H9 (cell line): ENCODE measurements around the gene LTB4R2. TPM values are rescaled to one million over a fixed set of nuclear protein-coding genes. Genes with fewer than 3 reads are reported as not detected.

Source experiments
- DNase-seq: peaks from one replicate; pipeline ENCODE4 v3.0.0-alpha.2; 2017
- H2AFZ ChIP-seq: one replicate; pipeline ENCODE4 v1.6.1; 2013; ENCODE audit warnings: mild to moderate bottlenecking, low read length, control low read depth, moderate library complexity
- H2AK5ac ChIP-seq: 2 replicates; pipeline ENCODE4 v1.6.1; 2013; ENCODE audit warnings: low read length, control low read depth, mixed read lengths; ENCODE audit not compliant: insufficient read length
- H2BK120ac ChIP-seq: one replicate; pipeline ENCODE4 v1.6.1; 2013; ENCODE audit warnings: low read depth, mild to moderate bottlenecking, low read length, control low read depth, inconsistent platforms; ENCODE audit not compliant: poor library complexity, severe bottlenecking
- H2BK12ac ChIP-seq: 2 replicates; pipeline ENCODE4 v1.6.1; 2013; ENCODE audit warnings: low read length, control low read depth, mixed read lengths, low read depth; ENCODE audit not compliant: insufficient read length
- H2BK15ac ChIP-seq: 2 replicates; pipeline ENCODE4 v1.6.1; 2013; ENCODE audit warnings: low read depth, low read length, control low read depth
- H2BK20ac ChIP-seq: one replicate; pipeline ENCODE4 v1.6.1; 2013; ENCODE audit warnings: low read depth, mild to moderate bottlenecking, low read length, control low read depth, inconsistent platforms; ENCODE audit not compliant: poor library complexity, severe bottlenecking
- H2BK5ac ChIP-seq: 2 replicates; pipeline ENCODE4 v1.6.1; 2013; ENCODE audit warnings: low read length, control low read depth, mixed read lengths; ENCODE audit not compliant: insufficient read length
- H3K14ac ChIP-seq: 2 replicates; pipeline ENCODE4 v1.6.1; 2013; ENCODE audit warnings: low read length, control low read depth; ENCODE audit not compliant: insufficient read depth
- H3K18ac ChIP-seq: 2 replicates; pipeline ENCODE4 v1.6.1; 2013; ENCODE audit warnings: low read depth, mild to moderate bottlenecking, mixed read lengths, low read length, control low read depth; ENCODE audit not compliant: insufficient read length
- H3K23ac ChIP-seq: 2 replicates; pipeline ENCODE4 v1.6.1; 2013; ENCODE audit warnings: low read length, control low read depth, mixed read lengths, low read depth; ENCODE audit not compliant: insufficient read length
- H3K23me2 ChIP-seq: 2 replicates; pipeline ENCODE4 v1.6.1; 2013; ENCODE audit warnings: low read depth, mild to moderate bottlenecking, mixed read lengths, low read length, control low read depth; ENCODE audit not compliant: insufficient read length, poor library complexity, severe bottlenecking
- H3K27ac ChIP-seq: 2 replicates; pipeline ENCODE4 v1.5.1; 2013; ENCODE audit warnings: low read length, control low read depth, mixed read lengths, low read depth; ENCODE audit not compliant: insufficient read length
- H3K27me3 ChIP-seq: 2 replicates; pipeline ENCODE4 v1.6.1; 2013; ENCODE audit warnings: low read length, control low read depth, inconsistent platforms; ENCODE audit not compliant: insufficient read depth
- H3K4ac ChIP-seq: 2 replicates; pipeline ENCODE4 v1.6.1; 2013; ENCODE audit warnings: low read depth, mild to moderate bottlenecking, control low read depth, inconsistent platforms, low read length, moderate library complexity
- H3K4me1 ChIP-seq: 2 replicates; pipeline ENCODE4 v1.6.1; 2013; ENCODE audit warnings: low read length, control low read depth, inconsistent platforms; ENCODE audit not compliant: insufficient read depth
- H3K4me2 ChIP-seq: 2 replicates; pipeline ENCODE4 v1.6.1; 2013; ENCODE audit warnings: low read length, control low read depth, mixed read lengths; ENCODE audit not compliant: insufficient read length, insufficient read depth
- H3K56ac ChIP-seq: 2 replicates; pipeline ENCODE4 v1.6.1; 2013; ENCODE audit warnings: low read depth, mild to moderate bottlenecking, mixed read lengths, low read length, control low read depth; ENCODE audit not compliant: insufficient read length
- H3K79me1 ChIP-seq: 2 replicates; pipeline ENCODE4 v1.6.1; 2013; ENCODE audit warnings: low read depth, mild to moderate bottlenecking, moderate library complexity, low read length, control low read depth, inconsistent platforms; ENCODE audit not compliant: insufficient read depth, poor library complexity, severe bottlenecking
- H3K79me2 ChIP-seq: 2 replicates; pipeline ENCODE4 v1.6.1; 2013; ENCODE audit warnings: low read length, control low read depth, inconsistent platforms; ENCODE audit not compliant: insufficient read depth
- H3K9ac ChIP-seq: 2 replicates; pipeline ENCODE4 v1.6.1; 2013; ENCODE audit warnings: low read length, control low read depth, mixed read lengths; ENCODE audit not compliant: insufficient read length; ENCODE audit errors: extremely low read depth
- H3K9me3 ChIP-seq: one replicate; pipeline ENCODE4 v1.6.1; 2013; ENCODE audit warnings: low read depth, low read length, inconsistent platforms; ENCODE audit not compliant: control insufficient read depth
- H3T11ph ChIP-seq: one replicate; pipeline ENCODE4 v1.6.1; 2013; ENCODE audit warnings: mild to moderate bottlenecking, low read length, control low read depth, inconsistent platforms
- H4K20me1 ChIP-seq: one replicate; pipeline ENCODE4 v1.6.1; 2013; ENCODE audit not compliant: control insufficient read depth, insufficient read length, insufficient read depth
- H4K5ac ChIP-seq: 2 replicates; pipeline ENCODE4 v1.6.1; 2013; ENCODE audit warnings: low read depth, mild to moderate bottlenecking, mixed read lengths, low read length, control low read depth; ENCODE audit not compliant: insufficient read length
- H4K8ac ChIP-seq: replicated peaks from 2 replicates; pipeline ENCODE4 v1.6.1; 2013; ENCODE audit warnings: low read length, control low read depth, mixed read lengths, low read depth; ENCODE audit not compliant: insufficient read length
- H4K91ac ChIP-seq: 2 replicates; pipeline ENCODE4 v1.6.1; 2013; ENCODE audit warnings: low read depth, mild to moderate bottlenecking, moderate library complexity, mixed read lengths, low read length, control low read depth; ENCODE audit not compliant: insufficient read length
- H3K27ac Mint-ChIP-seq, 3 experiments: 2 replicates in 2 of 3; 3 replicates in 1 of 3; pipeline ENCODE4 v1.8.0; 2020 to 2021; ENCODE audit warnings: mixed read lengths in 3 of 3, mild to moderate bottlenecking in 1 of 3, moderate library complexity in 1 of 3
- H3K27me3 Mint-ChIP-seq: 2 replicates; pipeline ENCODE4 v1.8.0; 2021; ENCODE audit warnings: low read depth, mild to moderate bottlenecking, moderate library complexity, mixed read lengths
- H3K36me3 Mint-ChIP-seq, 3 experiments: 2 replicates in 2 of 3; 3 replicates in 1 of 3; pipeline ENCODE4 v1.8.0; 2020 to 2021; ENCODE audit warnings: low read depth in 3 of 3, mixed read lengths in 3 of 3; ENCODE audit not compliant: insufficient read depth in 1 of 3
- H3K4me1 Mint-ChIP-seq, 2 experiments: 2 replicates each; pipeline ENCODE4 v1.8.0; 2020; ENCODE audit warnings: mixed read lengths in 2 of 2
- H3K4me3 Mint-ChIP-seq, 2 experiments: 2 replicates in 1 of 2; 3 replicates in 1 of 2; pipeline ENCODE4 v1.8.0; 2020 to 2021; ENCODE audit warnings: mild to moderate bottlenecking in 2 of 2, mixed read lengths in 2 of 2, moderate library complexity in 1 of 2
- H3K9me3 Mint-ChIP-seq, 2 experiments: 2 replicates in 1 of 2; 3 replicates in 1 of 2; pipeline ENCODE4 v1.8.0; 2020; ENCODE audit warnings: mild to moderate bottlenecking in 2 of 2, mixed read lengths in 2 of 2, moderate library complexity in 1 of 2
- WGBS: extraction: QIAGEN DNeasy Blood & Tissue Kit; methylation state at CpG from one replicate; pipeline ENCODE4 v1.1.7; 2013; ENCODE audit warnings: missing lambda C conversion rate, low lambda C conversion rate, mixed read lengths; ENCODE audit not compliant: insufficient read length; ENCODE audit errors: extremely low coverage; 5-methylcytosine and 5-hydroxymethylcytosine counted together
- total RNA-seq: library from RNA; stranded (reverse); gene quantifications from 2 replicates; pipeline ENCODE4 v1.2.1, GENCODE V29; 2021
- TF ChIP-seq, protein P1 (sequence below): fragments of 200-600 bp; sonication (generic); conservative IDR thresholded peaks from 3 replicates; pipeline ENCODE4 v1.8.0; 2021; ENCODE audit warnings: antibody characterized with exemption, mild to moderate bottlenecking

Gene LTB4R2
- total RNA-seq, 1 experiment from 2014 or later, result 13.4 TPM

DNA sequence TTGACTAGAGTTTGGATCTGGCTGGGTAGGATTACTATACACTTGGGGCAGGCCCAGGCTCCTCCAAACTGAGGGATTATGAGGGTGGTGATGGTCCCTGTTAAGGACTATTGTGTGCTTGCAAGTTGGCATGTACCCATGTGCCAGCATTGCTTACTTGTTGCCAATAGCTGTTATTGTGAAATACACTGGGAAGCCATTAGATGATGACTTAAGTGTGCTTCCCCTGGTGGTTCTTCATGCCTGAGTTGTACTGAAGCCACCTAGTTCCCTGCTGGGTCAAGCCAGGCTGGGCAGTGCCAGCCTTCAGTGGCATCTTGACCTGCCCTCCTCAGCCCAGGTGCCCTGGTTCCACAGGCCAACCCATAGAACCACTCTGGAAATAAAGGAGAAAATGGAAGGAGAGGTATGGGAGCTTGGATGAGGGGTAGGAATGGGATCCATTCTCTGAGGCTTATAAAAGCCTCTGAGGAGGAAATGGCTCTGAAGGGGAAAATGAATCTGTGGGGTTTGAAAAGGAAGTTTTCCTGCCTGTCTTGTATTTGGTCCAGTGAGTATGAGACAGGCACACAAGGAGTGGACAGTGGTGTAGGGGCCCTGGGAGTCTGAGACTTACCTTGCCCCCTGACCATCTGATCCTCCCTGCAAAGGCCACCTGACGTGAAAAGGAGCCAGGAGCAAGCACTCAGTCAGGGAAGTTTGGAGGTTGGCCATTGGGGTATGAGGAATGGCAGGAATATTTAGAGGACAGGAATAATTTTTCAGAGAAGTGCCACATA, 2.1 kb downstream of the LTB4R2 start:
- Mint-ChIP-seq H3K27me3 (peaks cover 11% of the 10 kb centered on the region), H3K4me3 (no peak overlapping the region), H3K36me3 (peaks cover 3 to 29% (median 11%) of the 10 kb centered on the region in 3 experiments; a peak in 6 of 7 replicates), H3K27ac (no peak overlapping the region), H3K9me3 (no peaks in the 10 kb centered on the region), H3K4me1 (peaks cover 5 to 6% of the 10 kb centered on the region in 2 experiments; a peak in 3 of 4 replicates)
- WGBS, result no CpG with 5 or more reads among the region's 1 CpG
- no peak overlapping the region for H3K27ac ChIP-seq
- H2AFZ ChIP-seq, result no peak overlapping the region
- H4K20me1 ChIP-seq, result no peaks in the 10 kb centered on the region
- H2AK5ac ChIP-seq, result no peak overlapping the region
- no peak overlapping the region for H2BK12ac ChIP-seq
- H3K23ac ChIP-seq, result no peak overlapping the region
- no peak overlapping the region for H4K5ac ChIP-seq
- H3K18ac ChIP-seq, result no peak overlapping the region
- TF ChIP-seq, protein P1, sequence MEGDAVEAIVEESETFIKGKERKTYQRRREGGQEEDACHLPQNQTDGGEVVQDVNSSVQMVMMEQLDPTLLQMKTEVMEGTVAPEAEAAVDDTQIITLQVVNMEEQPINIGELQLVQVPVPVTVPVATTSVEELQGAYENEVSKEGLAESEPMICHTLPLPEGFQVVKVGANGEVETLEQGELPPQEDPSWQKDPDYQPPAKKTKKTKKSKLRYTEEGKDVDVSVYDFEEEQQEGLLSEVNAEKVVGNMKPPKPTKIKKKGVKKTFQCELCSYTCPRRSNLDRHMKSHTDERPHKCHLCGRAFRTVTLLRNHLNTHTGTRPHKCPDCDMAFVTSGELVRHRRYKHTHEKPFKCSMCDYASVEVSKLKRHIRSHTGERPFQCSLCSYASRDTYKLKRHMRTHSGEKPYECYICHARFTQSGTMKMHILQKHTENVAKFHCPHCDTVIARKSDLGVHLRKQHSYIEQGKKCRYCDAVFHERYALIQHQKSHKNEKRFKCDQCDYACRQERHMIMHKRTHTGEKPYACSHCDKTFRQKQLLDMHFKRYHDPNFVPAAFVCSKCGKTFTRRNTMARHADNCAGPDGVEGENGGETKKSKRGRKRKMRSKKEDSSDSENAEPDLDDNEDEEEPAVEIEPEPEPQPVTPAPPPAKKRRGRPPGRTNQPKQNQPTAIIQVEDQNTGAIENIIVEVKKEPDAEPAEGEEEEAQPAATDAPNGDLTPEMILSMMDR, result no peak
- no peak overlapping the region for H3K14ac ChIP-seq
- no peak overlapping the region for H2BK15ac ChIP-seq
- H3K4me2 ChIP-seq, result no peak overlapping the region
- no peak overlapping the region for H4K91ac ChIP-seq
- no peak overlapping the region for H3K4ac ChIP-seq
- no peak overlapping the region for H4K8ac ChIP-seq
- no peaks in the 10 kb centered on the region for H3K4me1 ChIP-seq
- H3K56ac ChIP-seq, result no peak overlapping the region
- no peak overlapping the region for H3K9ac ChIP-seq
- no peaks in the 10 kb centered on the region for H3K79me1 ChIP-seq
- DNase-seq, result no peak
- H3K9me3 ChIP-seq, result no peaks in the 10 kb centered on the region
- no peaks in the 10 kb centered on the region for H3K79me2 ChIP-seq
- H3K27me3 ChIP-seq, result no peaks in the 10 kb centered on the region
- no peak overlapping the region for H2BK5ac ChIP-seq
- H3K23me2 ChIP-seq, result no peaks in the 10 kb centered on the region
- H2BK120ac ChIP-seq, result no peak overlapping the region
- H2BK20ac ChIP-seq, result no peak overlapping the region
- H3T11ph ChIP-seq, result no peak overlapping the region
